Smooth muscle cell of bladder (primary cell): Measurements from ENCODE around the gene C12orf42. TPM values are rescaled to one million over a fixed set of nuclear protein-coding genes. Genes with fewer than 3 reads are reported as not detected.

Experiments
- total RNA-seq: library from RNA; depleted of rRNA; stranded (reverse); fragments of >200 nt; gene quantifications from 2 replicates; pipeline ENCODE4 v1.2.3, GENCODE V29; 2014

The C12orf42 gene
- not detected in 2 replicates for total RNA-seq

GRCh38 chr12:103495469-103496456 is at the start of gene C12orf42:
C12orf42 (minus strand) TSS chr12:103495968; CDS start chr12:103478426, 17,542 bp downstream.

Other genes starting within 250 kb of the C12orf42 start
- gene STAB2, start 91.3 kb upstream of the C12orf42 start, total RNA-seq, result not detected in 2 replicates